Upper lobe of left lung (tissue), 4 donors: ENCODE data around the gene JPT2.

Experiments used
- POLR2A ChIP-seq, 4 donors: fragments of 450-650 bp; IDR thresholded peaks; one replicate each; pipeline ENCODE4 v1.5.1; 2016 to 2017; ENCODE audit warnings: antibody characterized with exemption in 4 of 4, mild to moderate bottlenecking in 2 of 4
- TF ChIP-seq, protein P1 (sequence below), 6 experiments: fragments of 450-650 bp in 4 of 6; fragments of 200-600 bp in 2 of 6; sonication (generic) in 2 of 6; IDR thresholded peaks; one replicate each; pipeline ENCODE4 v1.5.1; 2016 to 2019; ENCODE audit warnings: antibody characterized with exemption in 6 of 6

- TF ChIP-seq POLR2A (IDR thresholded peaks at IDR 0.05) = no peak
- TF ChIP-seq, protein P1, sequence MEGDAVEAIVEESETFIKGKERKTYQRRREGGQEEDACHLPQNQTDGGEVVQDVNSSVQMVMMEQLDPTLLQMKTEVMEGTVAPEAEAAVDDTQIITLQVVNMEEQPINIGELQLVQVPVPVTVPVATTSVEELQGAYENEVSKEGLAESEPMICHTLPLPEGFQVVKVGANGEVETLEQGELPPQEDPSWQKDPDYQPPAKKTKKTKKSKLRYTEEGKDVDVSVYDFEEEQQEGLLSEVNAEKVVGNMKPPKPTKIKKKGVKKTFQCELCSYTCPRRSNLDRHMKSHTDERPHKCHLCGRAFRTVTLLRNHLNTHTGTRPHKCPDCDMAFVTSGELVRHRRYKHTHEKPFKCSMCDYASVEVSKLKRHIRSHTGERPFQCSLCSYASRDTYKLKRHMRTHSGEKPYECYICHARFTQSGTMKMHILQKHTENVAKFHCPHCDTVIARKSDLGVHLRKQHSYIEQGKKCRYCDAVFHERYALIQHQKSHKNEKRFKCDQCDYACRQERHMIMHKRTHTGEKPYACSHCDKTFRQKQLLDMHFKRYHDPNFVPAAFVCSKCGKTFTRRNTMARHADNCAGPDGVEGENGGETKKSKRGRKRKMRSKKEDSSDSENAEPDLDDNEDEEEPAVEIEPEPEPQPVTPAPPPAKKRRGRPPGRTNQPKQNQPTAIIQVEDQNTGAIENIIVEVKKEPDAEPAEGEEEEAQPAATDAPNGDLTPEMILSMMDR (IDR thresholded peaks at IDR 0.05) = no peak
Measured at GRCh38 chr16:1670371-1670770, 7.7 kb upstream of the JPT2 start.
